MM.1S (cell line): ENCODE results near the gene ZBTB24.

Experiments used
- CTCF ChIP-seq: fragments of 300-600 bp; sonication (generic); IDR thresholded peaks from 2 replicates; pipeline ENCODE4 v1.5.1; 2016; ENCODE audit warnings: antibody characterized with exemption, low read length, mixed read lengths
- EZH2 ChIP-seq: fragments of 300-600 bp; sonication (generic); optimal IDR thresholded peaks from 2 replicates; pipeline ENCODE3; 2017; ENCODE audit warnings: low read depth, mild to moderate bottlenecking, antibody characterized with exemption, low read length, mixed read lengths
- EZH2phosphoT487 ChIP-seq: fragments of 300-600 bp; sonication (generic); IDR thresholded peaks from 2 replicates; pipeline ENCODE4 v1.6.1; 2018; ENCODE audit warnings: antibody characterized with exemption, low read length

- peak; percentile 13; the same call in 1 of the 2 replicates for TF ChIP-seq CTCF
- no peak for TF ChIP-seq EZH2phosphoT487
- no peak for TF ChIP-seq EZH2
These were observed 26.9 kb downstream of the ZBTB24 start for GRCh38 chr6:109456111-109456583.
